Smooth muscle cell (in vitro differentiated cells): ENCODE data around the gene CENPB. TPM values are rescaled to one million over a fixed set of nuclear protein-coding genes. Genes with fewer than 3 reads are reported as not detected.

Source experiments
- DNase-seq: peaks from one replicate; lab custom pipeline; 2025; ENCODE audit not compliant: unreplicated experiment; lab: John Stamatoyannopoulos, UW
- H2AFZ ChIP-seq: fragments of 200-600 bp; sonication (generic); 2 replicates; pipeline ENCODE4 v1.6.0; 2016; ENCODE audit warnings: antibody characterized with exemption, low read depth, mild to moderate bottlenecking
- H3F3A ChIP-seq: fragments of 200-600 bp; sonication (generic); 2 replicates; pipeline ENCODE4 v1.6.0; 2017; ENCODE audit warnings: antibody characterized with exemption, low read depth
- H3K27ac ChIP-seq: fragments of 200-600 bp; sonication (generic); 2 replicates; pipeline ENCODE4 v1.5.1; 2016; ENCODE audit warnings: low read depth, mild to moderate bottlenecking
- H3K27me3 ChIP-seq: fragments of 200-600 bp; sonication (generic); 2 replicates; pipeline ENCODE4 v1.6.1; 2016; ENCODE audit warnings: low read depth, mild to moderate bottlenecking
- H3K36me3 ChIP-seq: fragments of 200-600 bp; sonication (generic); 2 replicates; pipeline ENCODE4 v1.5.1; 2016; ENCODE audit warnings: low read depth
- H3K4me1 ChIP-seq: fragments of 200-600 bp; sonication (generic); 2 replicates; pipeline ENCODE4 v1.5.1; 2016; ENCODE audit warnings: low read depth
- H3K4me2 ChIP-seq: fragments of 200-600 bp; sonication (generic); 2 replicates; pipeline ENCODE4 v1.6.0; 2016; ENCODE audit warnings: mild to moderate bottlenecking
- H3K4me3 ChIP-seq: fragments of 200-600 bp; sonication (generic); 2 replicates; pipeline ENCODE4 v1.5.1; 2016; ENCODE audit warnings: mild to moderate bottlenecking
- H3K79me2 ChIP-seq: fragments of 200-600 bp; sonication (generic); 2 replicates; pipeline ENCODE4 v1.6.0; 2016; ENCODE audit warnings: low read depth, mild to moderate bottlenecking
- H3K9ac ChIP-seq: fragments of 200-600 bp; sonication (generic); 2 replicates; pipeline ENCODE4 v1.6.0; 2016; ENCODE audit warnings: low read depth
- H3K9me3 ChIP-seq: fragments of 200-600 bp; sonication (generic); replicated peaks from 2 replicates; pipeline ENCODE4 v1.5.1; 2016; ENCODE audit warnings: low read depth
- H4K20me1 ChIP-seq: fragments of 200-600 bp; sonication (generic); 2 replicates; pipeline ENCODE4 v1.6.0; 2016; ENCODE audit warnings: low read depth
- CTCF ChIP-seq: fragments of 200-600 bp; sonication (generic); IDR thresholded peaks from 2 replicates; pipeline ENCODE4 v1.5.1; 2017; ENCODE audit warnings: borderline replicate concordance, mild to moderate bottlenecking, antibody characterized with exemption; ENCODE audit not compliant: insufficient read depth, poor library complexity, severe bottlenecking
- WGBS: methylation state at CpG from one replicate; pipeline ENCODE4 v1.1.7; 2016; ENCODE audit warnings: low lambda C conversion rate; 5-methylcytosine and 5-hydroxymethylcytosine counted together
- polyA plus RNA-seq: library from polyadenylated mRNA; unstranded; fragments of >200 nt; fragmentation: Nextera tagmentation; extraction: Ambion mirVana; gene quantifications from 2 replicates; pipeline ENCODE4 v1.2.1, GENCODE V29; 2016
- total RNA-seq: library from RNA; depleted of rRNA; stranded (reverse); fragments of >200 nt; gene quantifications from 2 replicates; pipeline ENCODE4 v1.2.3, GENCODE V29; 2014

The CENPB gene
- total and polyA plus RNA-seq, 2 experiments from 2014 or later, result 10.4 to 23.6 TPM

DNA sequence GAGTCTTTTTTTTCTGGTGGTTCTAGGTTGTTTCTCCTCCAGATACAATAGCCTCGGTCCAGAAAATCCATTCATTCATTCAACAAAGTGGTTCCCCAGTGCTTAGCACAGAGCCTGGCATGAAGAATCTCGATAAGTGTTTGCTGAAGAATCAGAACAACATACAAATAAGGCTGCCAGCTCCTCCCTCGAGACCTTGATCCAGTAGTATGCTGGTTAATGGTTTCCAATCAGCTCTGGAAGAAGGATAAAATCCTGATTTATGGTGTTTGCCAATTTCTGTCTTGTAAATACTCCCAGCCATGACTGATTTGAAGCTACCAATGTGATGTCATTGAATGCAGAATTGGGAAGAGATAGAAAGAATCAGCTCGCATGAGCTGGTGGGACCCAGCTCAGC, 50.8 kb downstream of the CENPB start:
- DNase-seq, result no peak
- Histone ChIP-seq H3K27ac (no peak overlapping the region), H3K4me3 (no peak overlapping the region), H3K36me3 (no peaks in the 10 kb centered on the region), H3K79me2 (no peaks in the 10 kb centered on the region), H2AFZ (no peak overlapping the region), H3F3A (no peaks in the 10 kb centered on the region), H3K9me3 (no peaks in the 10 kb centered on the region), H3K4me1 (no peaks in the 10 kb centered on the region), H4K20me1 (no peaks in the 10 kb centered on the region), H3K4me2 (no peak overlapping the region), H3K27me3 (no peaks in the 10 kb centered on the region), H3K9ac (no peak overlapping the region)
- TF ChIP-seq CTCF, result no peak
- WGBS, result 94% methylated on average over 4 of the region's 4 CpGs

DNA sequence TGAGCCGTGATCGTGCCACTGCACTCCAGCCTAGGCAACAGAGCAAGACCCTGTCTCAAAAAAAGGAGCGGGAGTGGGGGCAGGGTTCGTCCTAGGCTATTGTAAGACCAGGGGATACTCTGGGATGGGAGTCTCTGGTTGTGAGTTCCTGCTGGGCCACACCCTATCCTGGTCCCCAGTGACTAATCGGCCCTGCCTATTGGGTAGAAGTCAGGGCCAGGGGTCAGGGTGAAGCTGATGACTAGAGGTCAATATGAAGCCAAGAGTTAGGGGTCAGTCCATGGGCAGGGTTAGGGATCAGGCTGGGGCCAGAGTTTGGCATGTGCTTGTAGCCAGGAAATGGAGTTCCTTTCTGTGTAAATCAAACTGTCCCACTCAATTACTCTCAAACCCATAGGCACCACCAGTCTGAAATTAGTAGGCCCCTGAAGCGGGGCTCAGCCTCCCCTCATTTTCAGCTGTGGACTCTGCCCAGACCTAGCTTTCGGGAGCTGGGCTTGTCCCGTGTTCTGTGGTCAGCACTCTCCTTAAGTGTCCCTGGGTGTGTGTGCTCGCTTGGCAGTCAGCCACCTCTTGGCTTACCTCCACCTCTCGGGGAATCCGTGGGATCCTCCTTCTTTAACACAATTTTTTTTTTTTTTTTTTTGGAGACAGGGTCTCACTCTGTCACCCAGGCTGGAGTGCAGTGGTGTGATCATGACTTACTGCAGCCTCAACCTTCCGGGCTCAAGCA, 52.3 kb downstream of the CENPB start:
- no peaks in the 10 kb centered on the region for H3K36me3 ChIP-seq
- no peak overlapping the region for H3K4me2 ChIP-seq
- H3K27me3 ChIP-seq, result no peaks in the 10 kb centered on the region
- no peaks in the 10 kb centered on the region for H4K20me1 ChIP-seq
- H3F3A ChIP-seq, result no peaks in the 10 kb centered on the region
- H3K9me3 ChIP-seq, result no peaks in the 10 kb centered on the region
- H2AFZ ChIP-seq, result no peak overlapping the region
- no peak overlapping the region for H3K27ac ChIP-seq
- no peaks in the 10 kb centered on the region for H3K79me2 ChIP-seq
- no peak for TF ChIP-seq CTCF
- DNase-seq, result no peak
- WGBS, result 79% methylated on average over 12 of the region's 12 CpGs
- no peak overlapping the region for H3K9ac ChIP-seq
- no peak overlapping the region for H3K4me3 ChIP-seq
- no peaks in the 10 kb centered on the region for H3K4me1 ChIP-seq

Other genes starting within 250 kb of the CENPB start
- gene GFRA4, start 123.3 kb downstream of the CENPB start, total RNA-seq, result not detected in 2 replicates
- gene GFRA4, start 123.3 kb downstream of the CENPB start, polyA plus RNA-seq, result not detected in 2 replicates
- gene ADAM33, start 104.7 kb downstream of the CENPB start, total RNA-seq, result 5.1 and 8.0 TPM in 2 replicates
- 5.8 and 7.4 TPM in 2 replicates for gene ADAM33, start 104.7 kb downstream of the CENPB start, polyA plus RNA-seq
- not detected in 2 replicates for gene SIGLEC1, start 74.1 kb downstream of the CENPB start, total RNA-seq
- gene SIGLEC1, start 74.1 kb downstream of the CENPB start, polyA plus RNA-seq, result not detected in 2 replicates
- 0.04 and 0.40 TPM in 2 replicates for gene HSPA12B, start 54.1 kb downstream of the CENPB start, total RNA-seq
- gene HSPA12B, start 54.1 kb downstream of the CENPB start, polyA plus RNA-seq, result 0.72 and 1.0 TPM in 2 replicates
- gene ADISSP, start 19.0 kb downstream of the CENPB start, total RNA-seq, result 7.6 and 11.8 TPM in 2 replicates
- 33.4 and 46.7 TPM in 2 replicates for gene ADISSP, start 19.0 kb downstream of the CENPB start, polyA plus RNA-seq
- gene SPEF1, start 5.3 kb downstream of the CENPB start, total RNA-seq, result 0.36 and 0.72 TPM in 2 replicates
- 0.32 and 0.47 TPM in 2 replicates for gene SPEF1, start 5.3 kb downstream of the CENPB start, polyA plus RNA-seq
- 9.5 and 14.7 TPM in 2 replicates for gene CDC25B, start 9.6 kb upstream of the CENPB start, total RNA-seq
- gene CDC25B, start 9.6 kb upstream of the CENPB start, polyA plus RNA-seq, result 11.1 and 14.8 TPM in 2 replicates
- gene AP5S1, start 33.8 kb upstream of the CENPB start, total RNA-seq, result 3.1 and 9.9 TPM in 2 replicates
- gene AP5S1, start 33.8 kb upstream of the CENPB start, polyA plus RNA-seq, result 10.9 and 14.7 TPM in 2 replicates
- gene MAVS, start 60.1 kb upstream of the CENPB start, total RNA-seq, result 12.5 and 12.8 TPM in 2 replicates
- gene MAVS, start 60.1 kb upstream of the CENPB start, polyA plus RNA-seq, result 7.8 and 10.0 TPM in 2 replicates
- 40.8 and 43.1 TPM in 2 replicates for gene PANK2, start 102.6 kb upstream of the CENPB start, total RNA-seq
- gene PANK2, start 102.6 kb upstream of the CENPB start, polyA plus RNA-seq, result 24.7 and 42.5 TPM in 2 replicates
- 29.8 and 30.4 TPM in 2 replicates for gene RNF24, start 228.8 kb upstream of the CENPB start, total RNA-seq
- gene RNF24, start 228.8 kb upstream of the CENPB start, polyA plus RNA-seq, result 40.6 and 46.6 TPM in 2 replicates